ENCODE data around the gene ELOVL3.

- TF ChIP-seq HDAC6 (IDR thresholded peaks at IDR 0.05; ENCODE audit: unreplicated experiment): no peak
- no peak for TF ChIP-seq CTCF (IDR thresholded peaks at IDR 0.05 in 2 of 3, conservative IDR thresholded peaks at IDR 0.05 in 1 of 3; ENCODE audit: control insufficient read depth in 2 of 3, extremely low read depth in 1 of 3, insufficient read depth in 1 of 3, low read depth in 3 of 3, low read length in 3 of 3)
- no peak for TF ChIP-seq NRF1 (conservative IDR thresholded peaks at IDR 0.05; ENCODE audit: low read depth, low read length)
- no peak for TF ChIP-seq SRF (IDR thresholded peaks at IDR 0.05; ENCODE audit: low read depth in 2 of 2, low read length in 2 of 2)
- no peak for TF ChIP-seq RCOR1 (conservative IDR thresholded peaks at IDR 0.05; ENCODE audit: low read depth, low read length)
- no peak for TF ChIP-seq SP1 (IDR thresholded peaks at IDR 0.05; ENCODE audit: low read depth, low read length)
- TF ChIP-seq CEBPZ (IDR thresholded peaks at IDR 0.05; ENCODE audit: low read depth, low read length): no peak
Observed at GRCh38 chr10:102222797-102223196, 3.3 kb upstream of the ELOVL3 start.
